T-helper 2 cell treated with Interferon-gamma antibody and Interleukin-4, amounts not matched to agents 5 μg/mL and 100 μg/mL, for 36 hours (primary cell): Measurements from ENCODE around the gene LCE2D.

Experiments
- DNase-seq: peaks from one replicate; pipeline ENCODE4 v3.0.0; 2021; ENCODE audit warnings: low spot score
- H3K27ac Mint-ChIP-seq: one replicate; pipeline ENCODE4 v1.8.0; 2021; ENCODE audit warnings: mild to moderate bottlenecking, mixed read lengths
- H3K27me3 Mint-ChIP-seq: one replicate; pipeline ENCODE4 v1.8.0; 2021; ENCODE audit warnings: low read depth, mixed read lengths
- H3K36me3 Mint-ChIP-seq: one replicate; pipeline ENCODE4 v1.8.0; 2021; ENCODE audit warnings: low read depth, mixed read lengths
- H3K4me1 Mint-ChIP-seq: one replicate; pipeline ENCODE4 v1.8.0; 2021; ENCODE audit warnings: low read depth, mixed read lengths
- H3K4me3 Mint-ChIP-seq: one replicate; pipeline ENCODE4 v1.8.0; 2022; ENCODE audit warnings: mild to moderate bottlenecking, moderate library complexity, mixed read lengths
- H3K9me3 Mint-ChIP-seq: one replicate; pipeline ENCODE4 v1.8.0; 2021; ENCODE audit warnings: mixed read lengths

The LCE2D gene

GRCh38 chr1:152663098-152663497 is at the start of gene LCE2D:
Gene LCE2D, plus strand, starts transcription at chr1:152663380. Its CDS starts 726 bp downstream, at chr1:152664106.
- Mint-ChIP-seq H3K9me3 (no peaks in the 10 kb centered on the region), H3K36me3 (no peaks in the 10 kb centered on the region), H3K4me3 (no peak within 1 kb of the TSS), H3K27ac (no peak within 1 kb of the TSS), H3K4me1 (no peaks in the 10 kb centered on the region), H3K27me3 (no peaks in the 10 kb centered on the region)
- no peak for DNase-seq

GRCh38 chr1:152613511-152613910 is 49.7 kb upstream of the LCE2D start, which contains the start of gene LCE3B:
Gene LCE3B, plus strand, starts transcription at chr1:152613811. Its CDS starts 0 bp downstream, at chr1:152613811.
- H3K4me3 Mint-ChIP-seq = no peak within 1 kb of the TSS
- H3K27me3 Mint-ChIP-seq = no peaks in the 10 kb centered on the region
- no peaks in the 10 kb centered on the region for H3K4me1 Mint-ChIP-seq
- no peaks in the 10 kb centered on the region for H3K36me3 Mint-ChIP-seq
- H3K9me3 Mint-ChIP-seq = peaks cover 3% of the 10 kb centered on the region
- no peak for DNase-seq
- H3K27ac Mint-ChIP-seq = no peak within 1 kb of the TSS

DNA sequence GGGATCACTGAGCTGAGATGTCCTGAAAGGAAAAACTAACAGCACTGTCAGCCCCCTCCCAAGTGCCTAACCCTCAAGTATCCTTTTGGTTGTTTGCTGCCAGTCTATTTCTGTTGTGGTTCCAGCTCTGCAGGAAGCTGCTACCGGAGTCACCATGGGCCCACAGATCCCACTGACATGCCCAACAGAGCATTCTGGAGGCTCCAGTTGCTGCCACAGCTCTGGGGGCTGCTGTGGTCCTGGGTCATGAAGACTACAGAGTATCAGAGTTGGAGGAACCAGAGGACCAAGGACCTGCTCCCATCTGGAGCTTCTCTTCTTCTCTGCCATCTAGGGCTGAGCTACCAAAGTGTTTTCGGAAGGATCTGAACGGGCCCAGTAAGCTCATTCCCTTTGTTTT is 41.2 kb upstream of the LCE2D start:
- no peak for DNase-seq
- Mint-ChIP-seq H3K27ac (no peak overlapping the region), H3K36me3 (no peaks in the 10 kb centered on the region), H3K4me3 (no peak overlapping the region), H3K4me1 (no peaks in the 10 kb centered on the region), H3K9me3 (peaks cover 11% of the 10 kb centered on the region), H3K27me3 (peaks cover 14% of the 10 kb centered on the region)

DNA sequence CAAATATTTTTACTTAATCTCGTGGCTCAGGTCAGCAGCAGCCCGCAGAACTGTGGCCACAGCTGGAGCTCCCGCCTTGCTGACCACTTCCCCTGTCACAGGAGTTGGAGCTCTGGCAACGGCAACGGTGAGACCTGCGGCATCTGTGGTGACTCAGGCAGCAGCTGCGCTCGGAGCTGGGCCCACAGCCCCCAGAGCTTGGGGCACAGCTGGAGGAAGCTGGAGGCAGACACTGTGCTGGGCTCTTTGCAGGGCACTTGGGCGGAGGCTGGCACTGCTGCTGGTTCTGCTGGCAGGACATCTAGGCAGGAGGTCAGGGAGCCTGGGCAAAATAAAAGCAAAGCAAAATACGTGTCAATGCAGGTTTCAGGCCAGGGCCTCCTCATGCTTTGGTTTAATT is 40.4 kb upstream of the LCE2D start, which contains the start of gene LCE3A:
TSS of gene LCE3A (minus strand) at position 301 of the 400 bp plus-strand sequence. CDS start at position 301, 0 bp downstream.
- peaks cover 17% of the 10 kb centered on the region for H3K27me3 Mint-ChIP-seq

GRCh38 chr1:152623203-152623844 is 39.9 kb upstream of the LCE2D start:
- Mint-ChIP-seq H3K27ac (no peak overlapping the region), H3K27me3 (peaks cover 18% of the 10 kb centered on the region), H3K9me3 (peaks cover 10% of the 10 kb centered on the region), H3K4me3 (no peak overlapping the region), H3K36me3 (no peaks in the 10 kb centered on the region), H3K4me1 (no peaks in the 10 kb centered on the region)
- DNase-seq = no peak

More for the DNA sequence above, 40.4 kb upstream of the LCE2D start, which contains the start of gene LCE3A:
- DNase-seq = no peak
- no peak within 1 kb of the TSS for H3K27ac Mint-ChIP-seq
- no peak within 1 kb of the TSS for H3K4me3 Mint-ChIP-seq
- no peaks in the 10 kb centered on the region for H3K36me3 Mint-ChIP-seq
- H3K4me1 Mint-ChIP-seq = no peaks in the 10 kb centered on the region
- H3K9me3 Mint-ChIP-seq = peaks cover 11% of the 10 kb centered on the region

GRCh38 chr1:152626744-152627143 is 36.4 kb upstream of the LCE2D start:
- DNase-seq = no peak
- Mint-ChIP-seq H3K27me3 (peaks cover 14% of the 10 kb centered on the region), H3K4me1 (no peaks in the 10 kb centered on the region), H3K9me3 (no peaks in the 10 kb centered on the region), H3K36me3 (no peaks in the 10 kb centered on the region), H3K27ac (no peak overlapping the region), H3K4me3 (no peak overlapping the region)

GRCh38 chr1:152630596-152630995 is 32.6 kb upstream of the LCE2D start:
- no peak overlapping the region for H3K27ac Mint-ChIP-seq
- H3K36me3 Mint-ChIP-seq = no peaks in the 10 kb centered on the region

GRCh38 chr1:152640351-152640750 is 22.8 kb upstream of the LCE2D start:
- Mint-ChIP-seq H3K36me3 (no peaks in the 10 kb centered on the region), H3K9me3 (no peaks in the 10 kb centered on the region), H3K4me3 (no peak overlapping the region), H3K4me1 (no peaks in the 10 kb centered on the region), H3K27ac (no peak overlapping the region), H3K27me3 (peaks cover 2% of the 10 kb centered on the region)
- DNase-seq = no peak

More at GRCh38 chr1:152630596-152630995, 32.6 kb upstream of the LCE2D start:
- Mint-ChIP-seq H3K27me3 (peaks cover 7% of the 10 kb centered on the region), H3K4me3 (no peak overlapping the region), H3K4me1 (no peaks in the 10 kb centered on the region), H3K9me3 (no peaks in the 10 kb centered on the region)
- no peak for DNase-seq

- no peak for DNase-seq
- Mint-ChIP-seq H3K4me1 (no peaks in the 10 kb centered on the region), H3K27me3 (peaks cover 5% of the 10 kb centered on the region), H3K9me3 (no peaks in the 10 kb centered on the region), H3K4me3 (no peak overlapping the region), H3K36me3 (no peaks in the 10 kb centered on the region), H3K27ac (no peak overlapping the region)
Observed at GRCh38 chr1:152643945-152644344, 19.2 kb upstream of the LCE2D start.

GRCh38 chr1:152645146-152645545 is 18.0 kb upstream of the LCE2D start:
- no peak overlapping the region for H3K27ac Mint-ChIP-seq
- H3K4me3 Mint-ChIP-seq = no peak overlapping the region
- no peaks in the 10 kb centered on the region for H3K4me1 Mint-ChIP-seq
- no peak for DNase-seq
- no peaks in the 10 kb centered on the region for H3K9me3 Mint-ChIP-seq
- H3K27me3 Mint-ChIP-seq = peaks cover 8% of the 10 kb centered on the region
- no peaks in the 10 kb centered on the region for H3K36me3 Mint-ChIP-seq

GRCh38 chr1:152646656-152647055 is 16.5 kb upstream of the LCE2D start:
- H3K27ac Mint-ChIP-seq = no peak overlapping the region
- no peaks in the 10 kb centered on the region for H3K9me3 Mint-ChIP-seq
- H3K4me1 Mint-ChIP-seq = no peaks in the 10 kb centered on the region
- H3K36me3 Mint-ChIP-seq = no peaks in the 10 kb centered on the region
- peaks cover 12% of the 10 kb centered on the region for H3K27me3 Mint-ChIP-seq
- no peak overlapping the region for H3K4me3 Mint-ChIP-seq
- DNase-seq = no peak

DNA sequence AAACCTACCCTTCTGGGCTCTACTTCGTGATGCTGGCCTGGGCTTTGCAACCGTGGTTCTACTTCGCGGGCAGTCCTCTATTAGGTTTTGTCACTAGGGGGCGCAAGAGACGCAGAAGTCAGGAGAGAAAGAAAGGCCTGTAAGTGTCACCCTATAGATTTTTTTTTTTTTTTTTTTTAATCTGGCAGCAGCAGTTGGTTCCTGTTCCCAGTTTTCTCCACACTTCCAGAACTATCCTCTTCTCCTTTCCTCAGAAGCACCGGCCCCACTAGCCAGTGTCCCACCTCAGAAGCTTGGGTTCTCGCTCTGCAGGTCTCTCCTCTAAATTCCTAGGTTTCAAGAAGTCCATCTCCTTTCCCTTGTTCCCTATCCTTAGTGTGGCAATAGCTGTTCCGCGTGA is 9.1 kb upstream of the LCE2D start:
- peaks cover 2% of the 10 kb centered on the region for H3K4me1 Mint-ChIP-seq
- peak; percentile 29 for DNase-seq
- no peak overlapping the region for H3K4me3 Mint-ChIP-seq
- no peak overlapping the region for H3K27ac Mint-ChIP-seq
- peaks cover 20% of the 10 kb centered on the region for H3K27me3 Mint-ChIP-seq
- no peaks in the 10 kb centered on the region for H3K36me3 Mint-ChIP-seq
- no peaks in the 10 kb centered on the region for H3K9me3 Mint-ChIP-seq

GRCh38 chr1:152656459-152656858 is 6.7 kb upstream of the LCE2D start:
- Mint-ChIP-seq H3K4me3 (no peak overlapping the region), H3K27ac (no peak overlapping the region), H3K9me3 (no peaks in the 10 kb centered on the region), H3K27me3 (peaks cover 14% of the 10 kb centered on the region), H3K36me3 (no peaks in the 10 kb centered on the region), H3K4me1 (peaks cover 2% of the 10 kb centered on the region)
- no peak for DNase-seq

DNA sequence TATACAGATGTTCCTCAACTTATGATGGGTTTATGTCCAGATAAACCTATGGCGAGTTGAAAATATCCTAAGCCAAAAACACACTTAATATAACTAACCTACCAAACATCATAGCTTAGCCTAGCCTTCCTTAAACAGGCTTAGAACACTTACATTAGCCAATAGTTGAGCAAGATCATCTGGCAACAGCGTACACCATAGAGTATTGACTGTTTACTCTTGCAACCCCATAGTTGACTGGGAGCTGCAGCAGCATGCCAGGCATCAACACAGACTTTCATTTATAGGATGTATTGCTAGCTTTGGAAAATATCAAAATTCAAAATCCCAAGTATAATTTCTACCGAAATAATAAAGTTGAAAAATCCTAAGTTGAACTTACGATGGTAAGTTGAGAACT is 5.5 kb upstream of the LCE2D start:
- Mint-ChIP-seq H3K9me3 (no peaks in the 10 kb centered on the region), H3K36me3 (no peaks in the 10 kb centered on the region), H3K4me3 (no peak overlapping the region), H3K4me1 (peaks cover 2% of the 10 kb centered on the region), H3K27me3 (peaks cover 8% of the 10 kb centered on the region), H3K27ac (no peak overlapping the region)
- no peak for DNase-seq

DNA sequence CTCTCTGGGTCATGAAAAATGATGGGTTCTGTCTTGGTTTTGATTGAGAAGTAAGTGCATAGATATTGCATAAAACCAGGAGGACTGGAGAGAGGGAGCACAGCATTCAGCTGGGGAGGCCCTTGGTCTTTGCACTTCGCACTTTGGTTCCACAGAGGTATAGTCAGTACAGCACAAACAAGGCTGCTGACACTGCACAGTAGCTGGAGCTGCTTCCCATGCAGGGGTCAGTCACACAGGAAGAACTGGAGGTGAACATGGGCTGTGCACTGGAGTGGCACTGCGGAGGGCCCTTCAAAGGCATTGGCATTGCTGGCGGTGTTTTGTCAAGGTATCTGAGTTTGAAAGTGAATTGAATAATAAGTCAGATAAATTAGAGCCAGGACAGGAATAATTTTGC is 4.5 kb upstream of the LCE2D start:
- no peak overlapping the region for H3K27ac Mint-ChIP-seq
- H3K4me1 Mint-ChIP-seq = peaks cover 2% of the 10 kb centered on the region
- no peaks in the 10 kb centered on the region for H3K9me3 Mint-ChIP-seq
- no peak for DNase-seq
- peaks cover 5% of the 10 kb centered on the region for H3K27me3 Mint-ChIP-seq
- no peak overlapping the region for H3K4me3 Mint-ChIP-seq
- no peaks in the 10 kb centered on the region for H3K36me3 Mint-ChIP-seq
